SH-SY5Y (cell line): Measurements from ENCODE around the gene URI1.

Experiments
- GATA2 ChIP-seq: IDR thresholded peaks from 2 replicates; pipeline ENCODE4 v1.6.1; 2011; ENCODE audit warnings: mild to moderate bottlenecking, low read depth, low read length
- GATA3 ChIP-seq: IDR thresholded peaks from 2 replicates; pipeline ENCODE4 v1.6.1; 2011; ENCODE audit warnings: low read depth, mild to moderate bottlenecking, low read length, moderate library complexity

DNA sequence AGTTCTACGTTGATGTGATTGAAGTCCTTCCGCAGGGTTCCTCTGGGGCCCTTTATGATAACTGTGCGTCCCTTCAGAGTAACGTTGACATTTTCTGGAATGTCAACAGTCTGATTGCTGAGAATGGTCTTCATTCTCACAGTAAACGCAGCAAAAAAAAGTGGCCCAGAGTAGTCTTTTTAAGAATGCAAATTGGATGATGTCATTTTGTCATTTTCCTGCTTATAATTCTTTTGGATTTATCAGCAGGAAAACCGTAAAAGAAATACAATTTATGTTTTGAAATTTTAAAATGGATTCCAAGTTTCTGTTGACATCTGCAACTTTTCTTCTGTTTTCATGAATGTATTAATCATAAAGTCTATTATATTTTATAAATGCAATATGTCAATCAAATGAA, 14.8 kb downstream of the URI1 start:
- TF ChIP-seq GATA3 (no peak), GATA2 (no peak)
